HuH-7.5 (cell line): ENCODE data around the gene ST6GALNAC2.
A peak's percentile ranks its signal among the peaks of the same experiment; 100 is the strongest.
"Not testable (repeated sequence)": the region's sequence is repeated elsewhere in the genome, so short reads cannot be mapped to it uniquely, and the experiment has no call there.

ENCODE experiments used
- DNase-seq: peaks from one replicate; pipeline ENCODE4 v3.0.0; 2011; ENCODE audit warnings: low spot score

Gene ST6GALNAC2

GRCh38 chr17:76527430-76528111, 58.1 kb downstream of the ST6GALNAC2 start:
- no peak for DNase-seq

GRCh38 chr17:76527016-76527415, 58.6 kb downstream of the ST6GALNAC2 start:
- not testable (repeated sequence) for DNase-seq

- not testable (repeated sequence) for DNase-seq
Measured at GRCh38 chr17:76525513-76525833, 60.2 kb downstream of the ST6GALNAC2 start.

- DNase-seq = no peak
Measured at GRCh38 chr17:76524598-76525512, 60.8 kb downstream of the ST6GALNAC2 start.

- DNase-seq = peak; percentile 71
Measured at GRCh38 chr17:76523084-76524037, 62.3 kb downstream of the ST6GALNAC2 start.

GRCh38 chr17:76521683-76522082, 64.0 kb downstream of the ST6GALNAC2 start:
- not testable (repeated sequence) for DNase-seq

GRCh38 chr17:76521262-76521661, 64.4 kb downstream of the ST6GALNAC2 start:
- no peak for DNase-seq

GRCh38 chr17:76519048-76519966, 66.4 kb downstream of the ST6GALNAC2 start:
- DNase-seq = no peak

- DNase-seq = no peak
Measured at GRCh38 chr17:76517638-76518038, 68.0 kb downstream of the ST6GALNAC2 start.
